Inflammatory macrophage treated with lipopolysaccharide for 4 hours (primary cell): ENCODE data around the gene PGBD1.
"Not testable (repeated sequence)": the region's sequence is repeated elsewhere in the genome, so short reads cannot be mapped to it uniquely, and the experiment has no call there.

Experiments
- DNase-seq: peaks from one replicate; pipeline ENCODE4 v3.0.0-alpha.2; 2020

Gene PGBD1

GRCh38 chr6:28274888-28275287 lies 6.5 kb upstream of the PGBD1 start:
- no peak for DNase-seq

GRCh38 chr6:28277746-28278145 lies 3.6 kb upstream of the PGBD1 start:
- DNase-seq = no peak

GRCh38 chr6:28280595-28281287 lies 631 bp upstream of the PGBD1 start:
- no peak for DNase-seq

GRCh38 chr6:28282926-28283325 lies 1.6 kb downstream of the PGBD1 start:
- no peak for DNase-seq

- no peak for DNase-seq
These were observed 10.2 kb downstream of the PGBD1 start for GRCh38 chr6:28291573-28291972.

- DNase-seq = no peak
These were observed 14.0 kb downstream of the PGBD1 start for GRCh38 chr6:28295326-28295725.

GRCh38 chr6:28296520-28297060 lies 15.2 kb downstream of the PGBD1 start:
- no peak for DNase-seq

- DNase-seq = no peak
These were observed 22.2 kb downstream of the PGBD1 start for GRCh38 chr6:28303570-28303969.

- DNase-seq = not testable (repeated sequence)
These were observed 25.0 kb downstream of the PGBD1 start for GRCh38 chr6:28306363-28306762.

GRCh38 chr6:28311139-28311823 lies 29.9 kb downstream of the PGBD1 start:
- DNase-seq = no peak

GRCh38 chr6:28312939-28313338 lies 31.6 kb downstream of the PGBD1 start:
- no peak for DNase-seq

- DNase-seq = no peak
These were observed 34.3 kb downstream of the PGBD1 start for GRCh38 chr6:28315628-28316027.

GRCh38 chr6:28317866-28318265 lies 36.5 kb downstream of the PGBD1 start:
- not testable (repeated sequence) for DNase-seq

GRCh38 chr6:28322661-28323060 lies 41.3 kb downstream of the PGBD1 start:
- no peak for DNase-seq

GRCh38 chr6:28323813-28324424 lies 42.5 kb downstream of the PGBD1 start:
- DNase-seq = no peak

GRCh38 chr6:28326371-28326948 lies 45.1 kb downstream of the PGBD1 start:
- DNase-seq = no peak

GRCh38 chr6:28330041-28330440 lies 48.7 kb downstream of the PGBD1 start:
- no peak for DNase-seq

GRCh38 chr6:28333047-28333446 lies 51.7 kb downstream of the PGBD1 start:
- no peak for DNase-seq

- no peak for DNase-seq
These were observed 52.2 kb downstream of the PGBD1 start for GRCh38 chr6:28333599-28334018.

GRCh38 chr6:28334286-28335039 lies 53.1 kb downstream of the PGBD1 start:
- DNase-seq = no peak

GRCh38 chr6:28335040-28335563 lies 53.7 kb downstream of the PGBD1 start:
- DNase-seq = no peak

- peak; percentile 97 for DNase-seq
These were observed 54.4 kb downstream of the PGBD1 start, which contains the start of gene ZSCAN31 for GRCh38 chr6:28335564-28336283. TSS of gene ZSCAN31 (minus strand) at chr6:28336148. CDS start at chr6:28329683, 6,465 bp downstream.
